ENCODE data around the gene MRPL20.

MRPL20 gene

DNA sequence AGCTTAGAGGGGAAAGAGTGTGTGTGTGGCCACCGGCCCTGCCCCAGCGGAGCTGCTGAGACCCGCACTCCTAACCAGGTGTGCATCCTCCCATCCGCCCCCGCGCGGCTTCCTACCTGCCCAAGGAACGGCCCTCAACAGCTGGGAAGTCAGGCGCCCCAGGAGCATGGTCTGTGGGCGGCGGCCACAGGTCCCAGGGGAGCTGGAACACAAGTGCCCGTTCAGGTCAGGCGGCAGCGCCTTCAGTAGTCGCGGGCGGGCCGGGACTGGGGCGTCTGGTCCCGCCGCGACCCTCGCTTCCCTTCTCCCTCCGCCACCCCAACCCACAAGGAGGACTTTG lies 32.5 kb downstream of the MRPL20 start:
- Histone ChIP-seq H3K27me3 (ENCODE audit: insufficient read depth, low read depth) (no peaks in the 10 kb centered on the region), H3K4me3 (IDR thresholded peaks at IDR 0.05; ENCODE audit: insufficient read depth, low read depth, low read length) (peak overlapping the region; percentile 89), H4K20me1 (ENCODE audit: insufficient read depth) (no peaks in the 10 kb centered on the region), H3K27ac (peak overlapping the region; percentile 63), H3K4me2 (peak overlapping the region; percentile 96), H3K36me3 (ENCODE audit: insufficient read depth) (no peaks in the 10 kb centered on the region), H2AFZ (ENCODE audit: low read depth) (peak overlapping the region; percentile 64; the same call in 1 of the 2 replicates), H3K9ac (peak overlapping the region; percentile 79), H3K79me2 (ENCODE audit: insufficient read depth, low read depth) (peaks cover 25% of the 10 kb centered on the region), H3K4me1 (ENCODE audit: low read depth, poor library complexity, severe bottlenecking) (peaks cover 42% of the 10 kb centered on the region)
- no peak for TF ChIP-seq CTCF (conservative IDR thresholded peaks at IDR 0.05; ENCODE audit: low read depth, low read length)

DNA sequence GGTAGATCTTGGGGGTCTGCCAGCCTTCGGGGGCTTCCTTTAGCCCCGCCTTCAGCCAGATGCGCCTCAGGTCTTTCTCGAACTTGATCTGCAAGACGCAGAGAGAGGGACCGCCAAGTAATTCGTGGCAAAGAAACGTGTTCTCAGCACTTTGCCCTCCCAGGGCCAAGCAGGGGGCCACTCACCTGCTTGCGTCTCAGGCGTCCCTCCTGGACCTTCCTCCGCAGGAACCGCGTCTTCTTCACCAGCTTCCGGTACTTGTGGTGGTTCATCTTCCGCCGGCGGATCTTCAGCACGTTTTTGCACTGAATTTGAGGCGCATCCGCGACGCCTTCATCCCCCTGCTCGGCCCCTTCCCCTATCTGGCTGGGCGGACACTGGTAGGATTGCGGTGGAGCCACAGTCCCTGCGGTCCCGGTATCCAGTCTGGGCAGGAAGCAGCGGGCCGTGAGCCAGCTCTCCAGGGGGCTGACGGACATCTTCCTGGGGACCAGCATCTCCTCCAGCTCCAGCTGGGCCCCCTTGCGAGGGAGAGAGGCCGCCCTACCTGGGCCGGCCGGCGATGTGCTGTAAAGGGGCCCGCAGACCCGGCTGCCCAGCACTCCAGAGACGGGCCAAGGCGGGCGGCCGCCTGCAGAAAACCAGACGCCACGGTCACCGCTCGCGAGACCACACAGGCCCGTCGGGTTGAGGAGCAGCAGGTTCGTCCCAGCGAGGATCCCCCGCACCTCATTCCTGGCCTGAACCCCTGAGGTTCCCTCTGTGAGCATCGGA lies 33.1 kb downstream of the MRPL20 start:
- peak overlapping the region; percentile 89 for H3K4me3 ChIP-seq (IDR thresholded peaks at IDR 0.05; ENCODE audit: insufficient read depth, low read depth, low read length)
- peak overlapping the region; percentile 79; the same call in 1 of the 2 replicates for H3K9ac ChIP-seq
- H3K4me1 ChIP-seq (ENCODE audit: low read depth, poor library complexity, severe bottlenecking), result peaks cover 42% of the 10 kb centered on the region
- no peak overlapping the region for H3K27ac ChIP-seq
- H4K20me1 ChIP-seq (ENCODE audit: insufficient read depth), result no peaks in the 10 kb centered on the region
- H3K36me3 ChIP-seq (ENCODE audit: insufficient read depth), result no peaks in the 10 kb centered on the region
- peak overlapping the region; percentile 96 for H3K4me2 ChIP-seq
- no peak overlapping the region for H2AFZ ChIP-seq (ENCODE audit: low read depth)
- no peak for TF ChIP-seq CTCF (conservative IDR thresholded peaks at IDR 0.05; ENCODE audit: low read depth, low read length)
- H3K79me2 ChIP-seq (ENCODE audit: insufficient read depth, low read depth), result peaks cover 25% of the 10 kb centered on the region
- no peaks in the 10 kb centered on the region for H3K27me3 ChIP-seq (ENCODE audit: insufficient read depth, low read depth)

GRCh38 chr1:1373051-1373814 lies 33.9 kb downstream of the MRPL20 start:
- Histone ChIP-seq H3K36me3 (ENCODE audit: insufficient read depth) (no peaks in the 10 kb centered on the region), H3K4me1 (ENCODE audit: low read depth, poor library complexity, severe bottlenecking) (peaks cover 42% of the 10 kb centered on the region), H3K4me2 (peak overlapping the region; percentile 96; the same call in 1 of the 2 replicates), H3K27ac (no peak overlapping the region), H3K9ac (no peak overlapping the region), H3K27me3 (ENCODE audit: insufficient read depth, low read depth) (no peaks in the 10 kb centered on the region), H2AFZ (ENCODE audit: low read depth) (no peak overlapping the region), H3K4me3 (IDR thresholded peaks at IDR 0.05; ENCODE audit: insufficient read depth, low read depth, low read length) (no peak overlapping the region), H3K79me2 (ENCODE audit: insufficient read depth, low read depth) (peaks cover 25% of the 10 kb centered on the region), H4K20me1 (ENCODE audit: insufficient read depth) (no peaks in the 10 kb centered on the region)
- no peak for TF ChIP-seq CTCF (conservative IDR thresholded peaks at IDR 0.05; ENCODE audit: low read depth, low read length)

GRCh38 chr1:1371746-1372711 lies 35.1 kb downstream of the MRPL20 start:
- peak overlapping the region; percentile 33; the same call in 1 of the 2 replicates for H3K27ac ChIP-seq
- H3K4me3 ChIP-seq (IDR thresholded peaks at IDR 0.05; ENCODE audit: insufficient read depth, low read depth, low read length), result peak overlapping the region; percentile 54
- H4K20me1 ChIP-seq (ENCODE audit: insufficient read depth), result no peaks in the 10 kb centered on the region
- no peaks in the 10 kb centered on the region for H3K27me3 ChIP-seq (ENCODE audit: insufficient read depth, low read depth)
- peak; percentile 90 for TF ChIP-seq CTCF (conservative IDR thresholded peaks at IDR 0.05; ENCODE audit: low read depth, low read length)
- H3K4me2 ChIP-seq, result peak overlapping the region; percentile 99
- H2AFZ ChIP-seq (ENCODE audit: low read depth), result no peak overlapping the region
- no peaks in the 10 kb centered on the region for H3K36me3 ChIP-seq (ENCODE audit: insufficient read depth)
- no peak overlapping the region for H3K9ac ChIP-seq
- H3K79me2 ChIP-seq (ENCODE audit: insufficient read depth, low read depth), result peaks cover 25% of the 10 kb centered on the region
- H3K4me1 ChIP-seq (ENCODE audit: low read depth, poor library complexity, severe bottlenecking), result peaks cover 42% of the 10 kb centered on the region
